Liver (tissue), 3 donors: ENCODE data around the gene AGBL4.

Experiments
- GABPA ChIP-seq, 2 donors: IDR thresholded peaks in 1 of 2; conservative IDR thresholded peaks in 1 of 2; 2 replicates each; pipeline ENCODE4 v1.6.1; 2016; ENCODE audit warnings: antibody characterized with exemption in 2 of 2, mild to moderate bottlenecking in 1 of 2, moderate library complexity in 1 of 2
- JUND ChIP-seq, 2 donors: IDR thresholded peaks; 2 replicates each; pipeline ENCODE4 v1.6.1; 2016; ENCODE audit warnings: antibody characterized with exemption in 2 of 2
- RAD21 ChIP-seq, 2 donors: IDR thresholded peaks; 2 replicates each; pipeline ENCODE4 v1.6.1; 2016; ENCODE audit warnings: antibody characterized with exemption in 2 of 2, mild to moderate bottlenecking in 2 of 2
- SP1 ChIP-seq: IDR thresholded peaks from 2 replicates; pipeline ENCODE4 v1.6.1; 2018; ENCODE audit warnings: antibody characterized with exemption, mild to moderate bottlenecking
- TAF1 ChIP-seq: conservative IDR thresholded peaks from 2 replicates; pipeline ENCODE4 v1.6.1; 2016; ENCODE audit warnings: antibody characterized with exemption, mild to moderate bottlenecking
- YY1 ChIP-seq: IDR thresholded peaks from 2 replicates; pipeline ENCODE4 v1.6.1; 2016; ENCODE audit warnings: antibody characterized with exemption, mild to moderate bottlenecking
- TF ChIP-seq, protein P1 (sequence below): fragments of 150-350 bp; IDR thresholded peaks from 2 replicates; pipeline ENCODE4 v1.5.1; 2017; ENCODE audit warnings: improper control_type of control experiment, low read depth, low read length; ENCODE audit not compliant: missing input control
- TF ChIP-seq, protein P2 (sequence below): IDR thresholded peaks from 2 replicates; pipeline ENCODE4 v1.6.1; 2016; ENCODE audit warnings: antibody characterized with exemption
- TF ChIP-seq, protein P3 (sequence below): IDR thresholded peaks from 2 replicates; pipeline ENCODE4 v1.6.1; 2016; ENCODE audit warnings: antibody characterized with exemption, mild to moderate bottlenecking
- TF ChIP-seq, protein P4 (sequence below): IDR thresholded peaks from 2 replicates; pipeline ENCODE4 v1.6.1; 2016; ENCODE audit warnings: antibody characterized with exemption
- donor health status: healthy.
- donor health status: healthy.

DNA sequence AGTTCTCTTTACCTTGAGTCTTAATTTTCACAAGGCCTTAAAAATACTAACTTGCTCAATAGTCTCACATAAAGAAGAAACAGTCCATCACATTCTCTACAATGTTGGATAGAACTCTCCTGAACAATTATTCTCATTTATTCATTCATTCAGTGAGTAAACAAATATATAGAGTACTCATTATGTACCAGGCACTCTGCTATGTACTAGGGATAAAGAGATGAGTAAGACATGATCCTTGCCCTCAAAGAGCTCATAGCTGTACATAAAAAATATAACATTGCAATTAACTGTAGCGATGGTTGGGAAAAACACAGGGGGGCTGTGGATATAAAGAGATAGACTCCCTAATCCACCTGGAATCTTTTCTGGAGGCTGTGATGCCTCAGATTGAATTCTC, 660.1 kb downstream of the AGBL4 start:
- TF ChIP-seq, protein P1, sequence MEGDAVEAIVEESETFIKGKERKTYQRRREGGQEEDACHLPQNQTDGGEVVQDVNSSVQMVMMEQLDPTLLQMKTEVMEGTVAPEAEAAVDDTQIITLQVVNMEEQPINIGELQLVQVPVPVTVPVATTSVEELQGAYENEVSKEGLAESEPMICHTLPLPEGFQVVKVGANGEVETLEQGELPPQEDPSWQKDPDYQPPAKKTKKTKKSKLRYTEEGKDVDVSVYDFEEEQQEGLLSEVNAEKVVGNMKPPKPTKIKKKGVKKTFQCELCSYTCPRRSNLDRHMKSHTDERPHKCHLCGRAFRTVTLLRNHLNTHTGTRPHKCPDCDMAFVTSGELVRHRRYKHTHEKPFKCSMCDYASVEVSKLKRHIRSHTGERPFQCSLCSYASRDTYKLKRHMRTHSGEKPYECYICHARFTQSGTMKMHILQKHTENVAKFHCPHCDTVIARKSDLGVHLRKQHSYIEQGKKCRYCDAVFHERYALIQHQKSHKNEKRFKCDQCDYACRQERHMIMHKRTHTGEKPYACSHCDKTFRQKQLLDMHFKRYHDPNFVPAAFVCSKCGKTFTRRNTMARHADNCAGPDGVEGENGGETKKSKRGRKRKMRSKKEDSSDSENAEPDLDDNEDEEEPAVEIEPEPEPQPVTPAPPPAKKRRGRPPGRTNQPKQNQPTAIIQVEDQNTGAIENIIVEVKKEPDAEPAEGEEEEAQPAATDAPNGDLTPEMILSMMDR = no peak
- TF ChIP-seq SP1 (no peak), TAF1 (no peak), RAD21 (IDR thresholded peaks at IDR 0.05) (no peak), GABPA (IDR thresholded peaks at IDR 0.05 in 1 of 2, conservative IDR thresholded peaks at IDR 0.05 in 1 of 2) (no peak), YY1 (no peak), JUND (IDR thresholded peaks at IDR 0.05) (no peak)
- TF ChIP-seq, protein P2, sequence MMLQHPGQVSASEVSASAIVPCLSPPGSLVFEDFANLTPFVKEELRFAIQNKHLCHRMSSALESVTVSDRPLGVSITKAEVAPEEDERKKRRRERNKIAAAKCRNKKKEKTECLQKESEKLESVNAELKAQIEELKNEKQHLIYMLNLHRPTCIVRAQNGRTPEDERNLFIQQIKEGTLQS = no peak
- TF ChIP-seq, protein P3, sequence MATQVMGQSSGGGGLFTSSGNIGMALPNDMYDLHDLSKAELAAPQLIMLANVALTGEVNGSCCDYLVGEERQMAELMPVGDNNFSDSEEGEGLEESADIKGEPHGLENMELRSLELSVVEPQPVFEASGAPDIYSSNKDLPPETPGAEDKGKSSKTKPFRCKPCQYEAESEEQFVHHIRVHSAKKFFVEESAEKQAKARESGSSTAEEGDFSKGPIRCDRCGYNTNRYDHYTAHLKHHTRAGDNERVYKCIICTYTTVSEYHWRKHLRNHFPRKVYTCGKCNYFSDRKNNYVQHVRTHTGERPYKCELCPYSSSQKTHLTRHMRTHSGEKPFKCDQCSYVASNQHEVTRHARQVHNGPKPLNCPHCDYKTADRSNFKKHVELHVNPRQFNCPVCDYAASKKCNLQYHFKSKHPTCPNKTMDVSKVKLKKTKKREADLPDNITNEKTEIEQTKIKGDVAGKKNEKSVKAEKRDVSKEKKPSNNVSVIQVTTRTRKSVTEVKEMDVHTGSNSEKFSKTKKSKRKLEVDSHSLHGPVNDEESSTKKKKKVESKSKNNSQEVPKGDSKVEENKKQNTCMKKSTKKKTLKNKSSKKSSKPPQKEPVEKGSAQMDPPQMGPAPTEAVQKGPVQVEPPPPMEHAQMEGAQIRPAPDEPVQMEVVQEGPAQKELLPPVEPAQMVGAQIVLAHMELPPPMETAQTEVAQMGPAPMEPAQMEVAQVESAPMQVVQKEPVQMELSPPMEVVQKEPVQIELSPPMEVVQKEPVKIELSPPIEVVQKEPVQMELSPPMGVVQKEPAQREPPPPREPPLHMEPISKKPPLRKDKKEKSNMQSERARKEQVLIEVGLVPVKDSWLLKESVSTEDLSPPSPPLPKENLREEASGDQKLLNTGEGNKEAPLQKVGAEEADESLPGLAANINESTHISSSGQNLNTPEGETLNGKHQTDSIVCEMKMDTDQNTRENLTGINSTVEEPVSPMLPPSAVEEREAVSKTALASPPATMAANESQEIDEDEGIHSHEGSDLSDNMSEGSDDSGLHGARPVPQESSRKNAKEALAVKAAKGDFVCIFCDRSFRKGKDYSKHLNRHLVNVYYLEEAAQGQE = no peak
- TF ChIP-seq, protein P4, sequence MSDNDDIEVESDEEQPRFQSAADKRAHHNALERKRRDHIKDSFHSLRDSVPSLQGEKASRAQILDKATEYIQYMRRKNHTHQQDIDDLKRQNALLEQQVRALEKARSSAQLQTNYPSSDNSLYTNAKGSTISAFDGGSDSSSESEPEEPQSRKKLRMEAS = no peak
